Ascending aorta (tissue), 2 donors: ENCODE data around the gene DDX49. TPM values are rescaled to one million over a fixed set of nuclear protein-coding genes. Genes with fewer than 3 reads are reported as not detected.

Experiments
- DNase-seq, 2 donors: peaks; one replicate each; pipeline ENCODE4 v3.0.0-alpha.2; 2019; ENCODE audit warnings: low spot score in 2 of 2
- H3K27ac ChIP-seq, 2 donors: fragments of 200-600 bp; sonication (generic); one replicate each; pipeline ENCODE4 v1.5.1; 2016 to 2017; ENCODE audit warnings: mild to moderate bottlenecking in 1 of 2
- H3K27me3 ChIP-seq: fragments of 200-600 bp; sonication (generic); one replicate; pipeline ENCODE4 v1.5.1; 2017
- H3K36me3 ChIP-seq, 2 donors: fragments of 200-600 bp; sonication (generic); one replicate each; pipeline ENCODE4 v1.5.1; 2016
- H3K4me1 ChIP-seq, 2 donors: fragments of 200-600 bp; sonication (generic); one replicate each; pipeline ENCODE4 v1.5.1; 2016 to 2017; ENCODE audit warnings: mild to moderate bottlenecking in 1 of 2
- H3K4me3 ChIP-seq, 2 donors: fragments of 200-600 bp; sonication (generic); one replicate each; pipeline ENCODE4 v1.5.1; 2016 to 2017; ENCODE audit warnings: mild to moderate bottlenecking in 1 of 2
- H3K9me3 ChIP-seq, 2 donors: fragments of 200-600 bp; sonication (generic); one replicate each; pipeline ENCODE4 v1.5.1; 2016
- intact Hi-C: fragments of 100-400 bp; cut with DNase I; formaldehyde crosslinking; loops from one replicate; pipeline ENCODE4 v1.15.1; 2023
- total RNA-seq: library from RNA; depleted of rRNA; stranded (reverse); fragments of >200 nt; gene quantifications from one replicate; pipeline ENCODE4 v1.1.0, GENCODE V29; 2016
- TF ChIP-seq, protein P1 (sequence below), 3 experiments: fragments of 200-600 bp in 2 of 3; fragments of 450-650 bp in 1 of 3; sonication (generic) in 2 of 3; IDR thresholded peaks; one replicate each; pipeline ENCODE4 v1.5.1; 2016 to 2019; ENCODE audit warnings: antibody characterized with exemption in 3 of 3, mild to moderate bottlenecking in 1 of 3, moderate library complexity in 1 of 3

The DDX49 gene
- total RNA-seq, 1 donor from 2014 or later = 51.6 TPM

DNA sequence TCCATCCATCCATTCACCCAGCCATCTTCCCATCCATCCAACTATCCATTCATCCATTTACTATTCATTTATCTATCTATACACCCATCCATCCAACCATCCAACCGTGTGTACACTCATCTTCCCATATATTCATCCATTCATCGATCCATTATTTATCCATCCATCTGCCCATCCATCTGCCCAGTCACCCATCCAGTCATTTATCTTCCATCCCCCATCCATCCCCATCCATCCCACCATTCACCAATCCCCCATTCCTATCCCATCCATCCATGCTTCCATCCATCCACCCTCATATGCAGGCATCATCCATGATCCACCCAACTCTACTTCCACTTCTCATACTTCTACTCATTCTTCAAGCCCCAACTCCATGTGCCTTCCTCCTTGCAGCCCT is 35.5 kb downstream of the DDX49 start:
- intact Hi-C loops = no loop called here
- Histone ChIP-seq H3K4me3 (no peak overlapping the region), H3K9me3 (no peaks in the 10 kb centered on the region), H3K27me3 (no peaks in the 10 kb centered on the region), H3K36me3 (no peaks in the 10 kb centered on the region), H3K4me1 (no peaks in the 10 kb centered on the region), H3K27ac (no peak overlapping the region)
- TF ChIP-seq, protein P1, sequence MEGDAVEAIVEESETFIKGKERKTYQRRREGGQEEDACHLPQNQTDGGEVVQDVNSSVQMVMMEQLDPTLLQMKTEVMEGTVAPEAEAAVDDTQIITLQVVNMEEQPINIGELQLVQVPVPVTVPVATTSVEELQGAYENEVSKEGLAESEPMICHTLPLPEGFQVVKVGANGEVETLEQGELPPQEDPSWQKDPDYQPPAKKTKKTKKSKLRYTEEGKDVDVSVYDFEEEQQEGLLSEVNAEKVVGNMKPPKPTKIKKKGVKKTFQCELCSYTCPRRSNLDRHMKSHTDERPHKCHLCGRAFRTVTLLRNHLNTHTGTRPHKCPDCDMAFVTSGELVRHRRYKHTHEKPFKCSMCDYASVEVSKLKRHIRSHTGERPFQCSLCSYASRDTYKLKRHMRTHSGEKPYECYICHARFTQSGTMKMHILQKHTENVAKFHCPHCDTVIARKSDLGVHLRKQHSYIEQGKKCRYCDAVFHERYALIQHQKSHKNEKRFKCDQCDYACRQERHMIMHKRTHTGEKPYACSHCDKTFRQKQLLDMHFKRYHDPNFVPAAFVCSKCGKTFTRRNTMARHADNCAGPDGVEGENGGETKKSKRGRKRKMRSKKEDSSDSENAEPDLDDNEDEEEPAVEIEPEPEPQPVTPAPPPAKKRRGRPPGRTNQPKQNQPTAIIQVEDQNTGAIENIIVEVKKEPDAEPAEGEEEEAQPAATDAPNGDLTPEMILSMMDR (IDR thresholded peaks at IDR 0.05) = no peak
- no peak for DNase-seq

DNA sequence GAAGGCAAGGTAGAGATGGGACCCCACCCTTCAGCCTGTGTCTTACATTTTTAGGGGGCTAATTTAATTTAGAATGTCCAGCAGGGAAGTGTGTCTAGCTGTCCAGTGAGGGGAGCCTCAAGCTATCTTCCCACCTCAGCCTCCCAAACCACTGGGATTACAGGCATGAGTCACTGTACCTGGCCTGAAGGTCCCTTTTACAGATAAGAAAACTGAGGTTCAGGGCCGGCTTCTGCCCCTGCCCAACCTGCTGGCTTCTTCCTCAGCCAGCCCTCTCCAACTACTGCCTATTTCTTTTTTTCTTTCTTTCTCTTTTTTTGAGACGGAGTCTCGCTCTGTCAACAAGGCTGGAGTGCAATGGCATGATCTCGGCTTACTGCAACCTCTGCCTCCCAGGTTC is 40.9 kb downstream of the DDX49 start:
- Histone ChIP-seq H3K27ac (no peak overlapping the region), H3K4me1 (no peaks in the 10 kb centered on the region), H3K9me3 (no peaks in the 10 kb centered on the region), H3K27me3 (no peaks in the 10 kb centered on the region), H3K36me3 (no peaks in the 10 kb centered on the region), H3K4me3 (no peak overlapping the region)
- TF ChIP-seq, protein P1 (IDR thresholded peaks at IDR 0.05) = no peak
- no peak for DNase-seq
- intact Hi-C loops = no loop called here

GRCh38 chr19:18961767-18962620 is 42.5 kb downstream of the DDX49 start:
- TF ChIP-seq, protein P1 (IDR thresholded peaks at IDR 0.05) = no peak
- Histone ChIP-seq H3K4me3 (no peak overlapping the region), H3K27ac (no peak overlapping the region), H3K4me1 (no peaks in the 10 kb centered on the region), H3K36me3 (no peaks in the 10 kb centered on the region), H3K27me3 (no peaks in the 10 kb centered on the region), H3K9me3 (no peaks in the 10 kb centered on the region)
- DNase-seq = no peak
- intact Hi-C loops = no loop called here

DNA sequence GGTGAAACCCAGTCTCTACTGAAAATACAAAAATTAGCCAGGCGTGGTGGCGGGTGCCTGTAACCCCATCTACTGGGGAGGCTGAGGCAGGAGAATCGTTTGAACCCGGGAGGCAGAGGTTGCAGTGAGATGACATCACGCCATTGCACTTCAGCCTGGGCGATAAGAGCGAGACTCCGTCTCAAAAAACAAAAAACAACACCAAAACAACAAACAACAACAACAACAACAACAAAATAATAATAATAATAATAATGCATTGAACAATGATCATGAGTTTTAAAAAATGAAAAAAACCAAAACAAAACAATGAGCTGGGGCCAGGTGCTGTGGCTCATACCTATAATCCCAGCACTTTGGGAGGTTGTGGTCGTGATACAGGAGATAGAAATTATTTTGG is 44.6 kb downstream of the DDX49 start:
- no peaks in the 10 kb centered on the region for H3K36me3 ChIP-seq
- intact Hi-C loops = no loop called here
- DNase-seq = no peak

DNA sequence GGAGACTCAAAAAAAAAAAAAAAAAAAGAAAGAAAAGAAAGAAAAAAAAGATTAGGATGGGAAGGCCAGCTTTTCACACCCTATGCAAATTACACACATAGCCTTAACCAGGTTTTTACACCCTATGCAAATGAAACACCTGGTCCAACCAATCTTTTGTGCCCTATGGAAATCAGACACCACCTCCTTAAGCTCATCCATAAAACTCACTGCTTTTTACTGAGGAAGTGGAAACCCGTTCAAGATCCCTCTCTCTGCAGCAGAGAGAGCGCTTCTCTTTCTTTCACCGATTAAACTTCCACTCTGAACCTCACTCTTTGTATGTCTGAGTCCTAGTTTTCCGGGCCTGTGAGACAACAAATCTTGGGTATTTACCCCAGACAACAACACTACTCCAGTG is 46.8 kb downstream of the DDX49 start:
- intact Hi-C loops = no loop called here
- H3K4me1 ChIP-seq = peaks cover 0 to 3% of the 10 kb centered on the region in 2 donors
- H3K27ac ChIP-seq = peak overlapping the region in 1 of 2 donors; percentile 54
- H3K9me3 ChIP-seq = no peaks in the 10 kb centered on the region
- TF ChIP-seq, protein P1 (IDR thresholded peaks at IDR 0.05) = no peak
- no peak overlapping the region for H3K4me3 ChIP-seq
- H3K36me3 ChIP-seq = no peaks in the 10 kb centered on the region
- DNase-seq = no peak
- no peaks in the 10 kb centered on the region for H3K27me3 ChIP-seq

More for the DNA sequence above, 44.6 kb downstream of the DDX49 start:
- H3K4me1 ChIP-seq = no peaks in the 10 kb centered on the region
- no peak overlapping the region for H3K4me3 ChIP-seq
- H3K27ac ChIP-seq = no peak overlapping the region
- H3K9me3 ChIP-seq = no peaks in the 10 kb centered on the region
- TF ChIP-seq, protein P1 (IDR thresholded peaks at IDR 0.05) = no peak
- H3K27me3 ChIP-seq = no peaks in the 10 kb centered on the region
